Measurements from ENCODE around the gene NOTCH3.

The NOTCH3 gene

GRCh38 chr19:15114153-15114540 is 86.6 kb downstream of the NOTCH3 start:
- no peak overlapping the region for H3K4me3 ChIP-seq (ENCODE audit: low read length in 2 of 2)
- no peak overlapping the region for H3K4me2 ChIP-seq (ENCODE audit: insufficient read depth, low read length, poor library complexity, severe bottlenecking)
- H3K23ac ChIP-seq (ENCODE audit: low read depth, low read length, poor library complexity), result no peak overlapping the region
- peaks cover 3 to 8% of the 10 kb centered on the region in 2 donors for H3K9me3 ChIP-seq (replicated peaks in 1 of 2; ENCODE audit: control insufficient read depth in 2 of 2, insufficient read depth in 1 of 2, low read depth in 1 of 2, low read length in 2 of 2)
- no peak overlapping the region for H2BK5ac ChIP-seq (ENCODE audit: low read length)
- H2AK5ac ChIP-seq (ENCODE audit: low read depth, low read length), result no peak overlapping the region
- DNase-seq (ENCODE audit: low spot score), result no peak
- H3K18ac ChIP-seq (ENCODE audit: low read length), result no peak overlapping the region
- H3K79me1 ChIP-seq (ENCODE audit: low read depth, low read length), result peaks cover 10% of the 10 kb centered on the region
- no peak overlapping the region for H4K8ac ChIP-seq (ENCODE audit: low read depth, low read length)
- H4K91ac ChIP-seq (ENCODE audit: low read depth, low read length, poor library complexity), result no peak overlapping the region
- peaks cover 74 to 95% of the 10 kb centered on the region in 2 donors for H3K36me3 ChIP-seq (replicated peaks in 1 of 2; ENCODE audit: control insufficient read depth in 2 of 2, insufficient read depth in 2 of 2, low read length in 2 of 2)
- H3K4me1 ChIP-seq (ENCODE audit: control insufficient read depth in 2 of 2, insufficient read depth in 1 of 2, low read depth in 1 of 2, low read length in 2 of 2), result no peaks in the 10 kb centered on the region
- WGBS, 2 donors (ENCODE audit: extremely low coverage in 2 of 2, insufficient read length in 2 of 2, insufficient replicate concordance in 1 of 2), result no CpG with 5 or more reads among the region's 7 CpGs
- no peak overlapping the region for H3K9ac ChIP-seq (ENCODE audit: low read depth, low read length, poor library complexity)
- no peak overlapping the region for H2BK120ac ChIP-seq (ENCODE audit: low read depth, low read length)
- H2BK15ac ChIP-seq (ENCODE audit: low read length), result no peak overlapping the region
- no peak overlapping the region for H2BK12ac ChIP-seq (ENCODE audit: low read length)
- no peak overlapping the region for H3K4ac ChIP-seq (ENCODE audit: low read length)
- no peak overlapping the region for H3K27ac ChIP-seq (replicated peaks; ENCODE audit: low read length)
- H2AFZ ChIP-seq (ENCODE audit: low read length), result no peak overlapping the region
- no peaks in the 10 kb centered on the region for H3K27me3 ChIP-seq (ENCODE audit: control insufficient read depth in 3 of 3, insufficient read depth in 3 of 3, low read depth in 1 of 3, low read length in 3 of 3)
- no peak overlapping the region for H3K14ac ChIP-seq (ENCODE audit: low read length)

DNA sequence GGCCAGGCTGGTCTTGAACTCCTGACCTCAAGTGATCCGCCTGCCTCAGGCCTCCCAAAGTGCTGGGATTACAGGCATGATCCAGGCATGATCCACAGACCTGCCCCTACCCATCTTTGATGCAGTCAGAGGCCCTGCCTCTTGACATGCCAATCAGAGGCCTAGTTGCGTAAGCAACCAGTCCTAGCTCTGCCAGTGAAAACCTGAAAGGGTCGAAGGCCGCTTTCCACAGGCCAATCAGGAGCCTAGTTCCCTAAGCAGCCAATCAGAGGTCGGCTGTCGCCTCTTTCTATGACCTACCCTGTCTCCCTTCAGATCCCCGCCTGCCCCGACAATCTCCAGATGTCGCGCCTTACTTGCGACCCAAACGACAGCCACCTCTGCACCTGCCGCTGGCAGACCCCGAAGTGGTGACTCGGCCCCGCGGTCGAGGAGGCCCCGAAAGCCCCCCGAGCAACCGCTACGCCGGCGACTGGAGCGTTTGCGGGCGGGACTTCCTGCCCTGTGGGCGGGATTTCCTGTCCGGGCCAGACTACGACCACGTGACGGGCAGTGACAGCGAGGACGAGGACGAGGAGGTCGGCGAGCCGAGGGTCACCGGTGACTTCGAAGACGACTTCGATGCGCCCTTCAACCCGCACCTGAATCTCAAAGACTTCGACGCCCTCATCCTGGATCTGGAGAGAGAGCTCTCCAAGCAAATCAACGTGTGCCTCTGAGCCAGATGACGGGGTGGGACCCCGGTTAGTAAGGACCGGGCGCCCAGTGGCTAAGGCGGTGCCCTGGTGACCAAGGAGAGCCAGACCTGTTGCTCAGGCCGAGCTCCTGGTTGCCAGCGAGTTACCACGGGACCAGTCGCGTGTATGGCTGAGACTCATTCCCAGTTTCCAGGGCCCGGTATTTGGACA is 87.3 kb downstream of the NOTCH3 start:
- H4K8ac ChIP-seq (ENCODE audit: low read depth, low read length), result no peak overlapping the region
- no peak overlapping the region for H3K14ac ChIP-seq (ENCODE audit: low read length)
- H4K91ac ChIP-seq (ENCODE audit: low read depth, low read length, poor library complexity), result no peak overlapping the region
- H3K9me3 ChIP-seq (replicated peaks in 1 of 2; ENCODE audit: control insufficient read depth in 2 of 2, insufficient read depth in 1 of 2, low read depth in 1 of 2, low read length in 2 of 2), result peaks cover 3 to 4% of the 10 kb centered on the region in 2 donors
- no peak for DNase-seq (ENCODE audit: low spot score)
- no peaks in the 10 kb centered on the region for H3K27me3 ChIP-seq (ENCODE audit: control insufficient read depth in 3 of 3, insufficient read depth in 3 of 3, low read depth in 1 of 3, low read length in 3 of 3)
- H3K23ac ChIP-seq (ENCODE audit: low read depth, low read length, poor library complexity), result no peak overlapping the region
- H2BK120ac ChIP-seq (ENCODE audit: low read depth, low read length), result no peak overlapping the region
- peak overlapping the region; percentile 53 for H2BK5ac ChIP-seq (ENCODE audit: low read length)
- H3K4me3 ChIP-seq (ENCODE audit: low read length in 2 of 2), result no peak overlapping the region
- peaks cover 14% of the 10 kb centered on the region for H3K79me1 ChIP-seq (ENCODE audit: low read depth, low read length)
- no peak overlapping the region for H3K27ac ChIP-seq (replicated peaks; ENCODE audit: low read length)
- no peak overlapping the region for H3K18ac ChIP-seq (ENCODE audit: low read length)
- H3K36me3 ChIP-seq (replicated peaks in 1 of 2; ENCODE audit: control insufficient read depth in 2 of 2, insufficient read depth in 2 of 2, low read length in 2 of 2), result peaks cover 68 to 94% of the 10 kb centered on the region in 2 donors
- no peak overlapping the region for H2BK15ac ChIP-seq (ENCODE audit: low read length)
- no peak overlapping the region for H2AK5ac ChIP-seq (ENCODE audit: low read depth, low read length)
- H3K4me2 ChIP-seq (ENCODE audit: insufficient read depth, low read length, poor library complexity, severe bottlenecking), result no peak overlapping the region
- H3K9ac ChIP-seq (ENCODE audit: low read depth, low read length, poor library complexity), result no peak overlapping the region
- no peak overlapping the region for H3K4ac ChIP-seq (ENCODE audit: low read length)
- no CpG with 5 or more reads among the region's 58 CpGs for WGBS, 2 donors (ENCODE audit: extremely low coverage in 2 of 2, insufficient read length in 2 of 2, insufficient replicate concordance in 1 of 2)
- no peak overlapping the region for H2AFZ ChIP-seq (ENCODE audit: low read length)
- H2BK12ac ChIP-seq (ENCODE audit: low read length), result no peak overlapping the region
- H3K4me1 ChIP-seq (ENCODE audit: control insufficient read depth in 2 of 2, insufficient read depth in 1 of 2, low read depth in 1 of 2, low read length in 2 of 2), result peaks cover 0 to 3% of the 10 kb centered on the region in 2 donors

- Histone ChIP-seq H3K79me1 (ENCODE audit: low read depth, low read length) (peaks cover 15% of the 10 kb centered on the region), H3K4me2 (ENCODE audit: insufficient read depth, low read length, poor library complexity, severe bottlenecking) (no peak overlapping the region), H3K4ac (ENCODE audit: low read length) (no peak overlapping the region), H3K14ac (ENCODE audit: low read length) (no peak overlapping the region), H2BK120ac (ENCODE audit: low read depth, low read length) (no peak overlapping the region), H3K9ac (ENCODE audit: low read depth, low read length, poor library complexity) (no peak overlapping the region), H4K91ac (ENCODE audit: low read depth, low read length, poor library complexity) (no peak overlapping the region), H3K27ac (replicated peaks; ENCODE audit: low read length) (no peak overlapping the region), H3K18ac (ENCODE audit: low read length) (no peak overlapping the region), H2BK5ac (ENCODE audit: low read length) (no peak overlapping the region), H2BK12ac (ENCODE audit: low read length) (no peak overlapping the region), H3K4me3 (ENCODE audit: low read length in 2 of 2) (peak overlapping the region in 1 of 2 donors; percentile 38), H2AFZ (ENCODE audit: low read length) (no peak overlapping the region), H3K4me1 (ENCODE audit: control insufficient read depth in 2 of 2, insufficient read depth in 1 of 2, low read depth in 1 of 2, low read length in 2 of 2) (peaks cover 4 to 9% of the 10 kb centered on the region in 2 donors), H3K36me3 (replicated peaks in 1 of 2; ENCODE audit: control insufficient read depth in 2 of 2, insufficient read depth in 2 of 2, low read length in 2 of 2) (peaks cover 60 to 83% of the 10 kb centered on the region in 2 donors), H2AK5ac (ENCODE audit: low read depth, low read length) (no peak overlapping the region), H2BK15ac (ENCODE audit: low read length) (no peak overlapping the region), H3K27me3 (ENCODE audit: control insufficient read depth in 3 of 3, insufficient read depth in 3 of 3, low read depth in 1 of 3, low read length in 3 of 3) (no peaks in the 10 kb centered on the region), H4K8ac (ENCODE audit: low read depth, low read length) (no peak overlapping the region), H3K23ac (ENCODE audit: low read depth, low read length, poor library complexity) (no peak overlapping the region), H3K9me3 (replicated peaks in 1 of 2; ENCODE audit: control insufficient read depth in 2 of 2, insufficient read depth in 1 of 2, low read depth in 1 of 2, low read length in 2 of 2) (peaks cover 3 to 4% of the 10 kb centered on the region in 2 donors)
- DNase-seq (ENCODE audit: low spot score), result no peak
- WGBS, 2 donors (ENCODE audit: extremely low coverage in 2 of 2, insufficient read length in 2 of 2, insufficient replicate concordance in 1 of 2), result no CpG with 5 or more reads among the region's 11 CpGs
These were observed 88.4 kb downstream of the NOTCH3 start for GRCh38 chr19:15112385-15112784.

DNA sequence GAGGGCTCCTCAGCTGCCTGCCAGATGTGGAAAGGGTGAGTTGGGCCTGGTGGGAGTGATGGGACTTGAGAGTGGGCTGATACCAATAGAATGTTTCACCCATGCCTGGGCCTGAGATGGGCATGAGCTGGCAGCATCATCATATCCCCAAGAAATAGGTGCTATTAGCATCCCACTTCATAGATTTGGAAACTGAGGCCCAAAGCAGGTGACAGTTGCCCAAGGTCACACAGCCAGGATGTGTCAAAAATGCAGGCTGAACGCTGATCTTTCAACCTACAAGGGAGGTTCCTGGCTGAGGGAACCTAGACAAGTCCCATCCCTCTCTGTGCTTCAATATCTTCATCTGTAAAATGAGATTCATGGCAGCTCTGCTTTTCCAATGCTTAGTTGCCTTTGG is 89.0 kb downstream of the NOTCH3 start:
- H2AK5ac ChIP-seq (ENCODE audit: low read depth, low read length), result no peak overlapping the region
- H3K4me1 ChIP-seq (ENCODE audit: control insufficient read depth in 2 of 2, insufficient read depth in 1 of 2, low read depth in 1 of 2, low read length in 2 of 2), result peaks cover 4 to 9% of the 10 kb centered on the region in 2 donors
- H3K4me3 ChIP-seq (ENCODE audit: low read length in 2 of 2), result no peak overlapping the region
- H3K4ac ChIP-seq (ENCODE audit: low read length), result no peak overlapping the region
- WGBS, 2 donors (ENCODE audit: extremely low coverage in 2 of 2, insufficient read length in 2 of 2, insufficient replicate concordance in 1 of 2), result no CpG with 5 or more reads among the region's 1 CpG
- H3K79me1 ChIP-seq (ENCODE audit: low read depth, low read length), result peaks cover 14% of the 10 kb centered on the region
- no peak overlapping the region for H4K91ac ChIP-seq (ENCODE audit: low read depth, low read length, poor library complexity)
- no peak overlapping the region for H3K14ac ChIP-seq (ENCODE audit: low read length)
- H2BK120ac ChIP-seq (ENCODE audit: low read depth, low read length), result no peak overlapping the region
- H3K4me2 ChIP-seq (ENCODE audit: insufficient read depth, low read length, poor library complexity, severe bottlenecking), result no peak overlapping the region
- H2BK15ac ChIP-seq (ENCODE audit: low read length), result no peak overlapping the region
- peaks cover 55 to 77% of the 10 kb centered on the region in 2 donors for H3K36me3 ChIP-seq (replicated peaks in 1 of 2; ENCODE audit: control insufficient read depth in 2 of 2, insufficient read depth in 2 of 2, low read length in 2 of 2)
- H3K23ac ChIP-seq (ENCODE audit: low read depth, low read length, poor library complexity), result no peak overlapping the region
- H4K8ac ChIP-seq (ENCODE audit: low read depth, low read length), result no peak overlapping the region
- H3K27ac ChIP-seq (replicated peaks; ENCODE audit: low read length), result no peak overlapping the region
- H3K9ac ChIP-seq (ENCODE audit: low read depth, low read length, poor library complexity), result peak overlapping the region; percentile 21
- no peak overlapping the region for H2AFZ ChIP-seq (ENCODE audit: low read length)
- no peak overlapping the region for H3K18ac ChIP-seq (ENCODE audit: low read length)
- H3K9me3 ChIP-seq (replicated peaks in 1 of 2; ENCODE audit: control insufficient read depth in 2 of 2, insufficient read depth in 1 of 2, low read depth in 1 of 2, low read length in 2 of 2), result peaks cover 3 to 4% of the 10 kb centered on the region in 2 donors
- no peak overlapping the region for H2BK12ac ChIP-seq (ENCODE audit: low read length)
- DNase-seq (ENCODE audit: low spot score), result no peak
- no peaks in the 10 kb centered on the region for H3K27me3 ChIP-seq (ENCODE audit: control insufficient read depth in 3 of 3, insufficient read depth in 3 of 3, low read depth in 1 of 3, low read length in 3 of 3)
- H2BK5ac ChIP-seq (ENCODE audit: low read length), result no peak overlapping the region
